Bronchial epithelial cell (primary cell): ENCODE measurements around the gene PPP2R5E. TPM values are rescaled to one million over a fixed set of nuclear protein-coding genes. Genes with fewer than 3 reads are reported as not detected.

Experiments used
- DNase-seq: peaks from one replicate; pipeline ENCODE4 v3.0.0-alpha.2; 2010; ENCODE audit warnings: low read depth
- FAIRE-seq: peaks from 2 replicates; lab custom pipeline; 2011; peaks lifted over from hg19 to GRCh38; lab: Jason Lieb, UNC
- H3K27me3 ChIP-seq: 2 replicates; pipeline ENCODE4 v1.5.1; 2011; ENCODE audit warnings: low read length; ENCODE audit not compliant: control insufficient read depth, insufficient read depth
- H3K36me3 ChIP-seq: 2 replicates; pipeline ENCODE4 v1.5.1; 2011; ENCODE audit warnings: low read length; ENCODE audit not compliant: control insufficient read depth, insufficient read depth
- H3K4me3 ChIP-seq: 2 replicates; pipeline ENCODE4 v1.5.1; 2011; ENCODE audit warnings: mild to moderate bottlenecking, low read depth, low read length, control low read depth
- total RNA-seq: library from RNA; depleted of rRNA; stranded (reverse); fragments of >200 nt; gene quantifications from 2 replicates; pipeline ENCODE4 v1.2.1, GENCODE V29; 2014
- TF ChIP-seq, protein P1 (sequence below): IDR thresholded peaks from 2 replicates; pipeline ENCODE4 v1.5.1; 2011; ENCODE audit warnings: mild to moderate bottlenecking, moderate library complexity, low read length, control low read depth, inconsistent platforms; ENCODE audit not compliant: insufficient read depth, severe bottlenecking

PPP2R5E gene
- total RNA-seq, 1 donor from 2014 or later = 11.6 TPM

DNA sequence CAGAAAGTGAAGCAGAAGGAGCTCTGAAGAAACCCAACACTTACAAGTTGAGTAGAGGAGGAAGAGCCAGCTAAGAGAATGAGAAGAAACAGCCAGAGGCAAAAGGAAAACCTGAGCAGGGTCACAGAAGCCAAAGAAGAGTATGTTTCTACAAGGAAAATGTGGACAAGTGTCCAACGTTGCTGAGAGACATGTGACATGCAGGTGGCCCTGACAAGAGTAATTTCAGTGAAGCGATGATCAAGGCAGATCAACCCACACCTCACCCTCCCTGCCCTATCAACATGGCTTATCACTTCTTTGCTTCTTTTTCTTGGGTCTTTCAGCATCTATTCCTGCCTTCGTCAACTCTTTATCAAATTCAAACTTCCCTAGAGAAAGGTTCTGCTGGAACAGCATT is 68.3 kb downstream of the PPP2R5E start:
- DNase-seq = no peak
- TF ChIP-seq, protein P1, sequence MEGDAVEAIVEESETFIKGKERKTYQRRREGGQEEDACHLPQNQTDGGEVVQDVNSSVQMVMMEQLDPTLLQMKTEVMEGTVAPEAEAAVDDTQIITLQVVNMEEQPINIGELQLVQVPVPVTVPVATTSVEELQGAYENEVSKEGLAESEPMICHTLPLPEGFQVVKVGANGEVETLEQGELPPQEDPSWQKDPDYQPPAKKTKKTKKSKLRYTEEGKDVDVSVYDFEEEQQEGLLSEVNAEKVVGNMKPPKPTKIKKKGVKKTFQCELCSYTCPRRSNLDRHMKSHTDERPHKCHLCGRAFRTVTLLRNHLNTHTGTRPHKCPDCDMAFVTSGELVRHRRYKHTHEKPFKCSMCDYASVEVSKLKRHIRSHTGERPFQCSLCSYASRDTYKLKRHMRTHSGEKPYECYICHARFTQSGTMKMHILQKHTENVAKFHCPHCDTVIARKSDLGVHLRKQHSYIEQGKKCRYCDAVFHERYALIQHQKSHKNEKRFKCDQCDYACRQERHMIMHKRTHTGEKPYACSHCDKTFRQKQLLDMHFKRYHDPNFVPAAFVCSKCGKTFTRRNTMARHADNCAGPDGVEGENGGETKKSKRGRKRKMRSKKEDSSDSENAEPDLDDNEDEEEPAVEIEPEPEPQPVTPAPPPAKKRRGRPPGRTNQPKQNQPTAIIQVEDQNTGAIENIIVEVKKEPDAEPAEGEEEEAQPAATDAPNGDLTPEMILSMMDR = no peak
- no peaks in the 10 kb centered on the region for H3K36me3 ChIP-seq
- FAIRE-seq = peak; percentile 7
- no peaks in the 10 kb centered on the region for H3K27me3 ChIP-seq
- H3K4me3 ChIP-seq = no peak overlapping the region

DNA sequence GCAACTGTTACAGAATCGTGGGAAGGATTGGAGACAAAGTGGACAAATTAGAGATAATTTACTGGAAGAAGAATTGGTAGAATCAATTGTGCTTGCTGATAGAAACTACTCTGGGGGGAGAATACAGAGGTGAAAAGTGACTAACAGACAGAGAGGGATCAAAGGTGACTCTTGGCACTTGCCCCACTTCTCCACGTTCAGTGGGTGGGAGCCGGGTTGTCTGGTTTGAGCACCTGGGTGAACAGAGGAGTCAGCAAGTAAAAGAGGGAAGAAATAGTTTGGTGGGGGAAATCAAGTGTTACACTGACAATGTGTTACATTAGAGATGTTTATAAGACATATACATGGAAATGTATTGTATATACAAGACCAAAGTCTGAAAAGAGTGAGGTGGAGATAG is 69.1 kb downstream of the PPP2R5E start:
- no peak for DNase-seq
- FAIRE-seq = no peak
- TF ChIP-seq, protein P1 = no peak
- Histone ChIP-seq H3K27me3 (no peaks in the 10 kb centered on the region), H3K4me3 (no peak overlapping the region), H3K36me3 (no peaks in the 10 kb centered on the region)

DNA sequence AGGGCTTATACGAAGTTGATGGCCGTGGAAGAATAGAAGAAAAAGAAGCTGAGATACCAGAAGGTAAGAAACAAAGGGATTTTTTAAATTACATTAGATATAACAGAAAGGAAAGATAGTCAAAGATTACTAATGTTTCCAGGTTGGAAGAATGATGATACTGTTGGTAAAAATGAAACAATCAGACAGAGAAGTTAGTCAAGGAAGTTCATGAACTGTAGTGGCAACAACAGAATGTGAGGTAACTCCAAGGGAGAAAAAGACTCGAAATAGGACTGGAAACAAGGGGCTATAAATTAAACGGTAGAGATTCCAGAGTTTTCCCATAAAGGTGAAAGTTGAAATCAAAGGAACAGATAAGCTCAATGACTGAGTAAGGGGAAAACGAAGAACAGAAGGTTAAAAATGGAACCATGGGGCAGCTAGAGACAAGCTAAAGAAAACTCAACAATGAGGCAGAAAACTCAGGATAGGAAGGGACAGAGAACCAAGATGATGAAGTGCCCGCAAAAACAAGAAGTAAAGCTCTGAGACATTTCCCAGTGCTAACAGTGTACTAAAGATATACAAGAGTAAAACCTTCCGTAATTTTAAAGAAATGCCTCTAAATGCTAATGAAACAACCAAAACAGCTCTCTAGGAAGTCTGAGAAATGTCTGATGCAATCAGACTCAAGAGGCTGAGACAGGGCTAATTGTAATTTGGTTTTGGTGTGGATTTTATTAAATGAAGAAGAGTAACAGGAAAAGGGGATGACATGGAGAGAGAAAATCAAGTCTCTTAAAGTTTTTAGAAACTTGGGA is 70.0 kb downstream of the PPP2R5E start:
- FAIRE-seq = no peak
- Histone ChIP-seq H3K27me3 (no peaks in the 10 kb centered on the region), H3K36me3 (no peaks in the 10 kb centered on the region), H3K4me3 (no peak overlapping the region)
- no peak for DNase-seq
- TF ChIP-seq, protein P1 = no peak

DNA sequence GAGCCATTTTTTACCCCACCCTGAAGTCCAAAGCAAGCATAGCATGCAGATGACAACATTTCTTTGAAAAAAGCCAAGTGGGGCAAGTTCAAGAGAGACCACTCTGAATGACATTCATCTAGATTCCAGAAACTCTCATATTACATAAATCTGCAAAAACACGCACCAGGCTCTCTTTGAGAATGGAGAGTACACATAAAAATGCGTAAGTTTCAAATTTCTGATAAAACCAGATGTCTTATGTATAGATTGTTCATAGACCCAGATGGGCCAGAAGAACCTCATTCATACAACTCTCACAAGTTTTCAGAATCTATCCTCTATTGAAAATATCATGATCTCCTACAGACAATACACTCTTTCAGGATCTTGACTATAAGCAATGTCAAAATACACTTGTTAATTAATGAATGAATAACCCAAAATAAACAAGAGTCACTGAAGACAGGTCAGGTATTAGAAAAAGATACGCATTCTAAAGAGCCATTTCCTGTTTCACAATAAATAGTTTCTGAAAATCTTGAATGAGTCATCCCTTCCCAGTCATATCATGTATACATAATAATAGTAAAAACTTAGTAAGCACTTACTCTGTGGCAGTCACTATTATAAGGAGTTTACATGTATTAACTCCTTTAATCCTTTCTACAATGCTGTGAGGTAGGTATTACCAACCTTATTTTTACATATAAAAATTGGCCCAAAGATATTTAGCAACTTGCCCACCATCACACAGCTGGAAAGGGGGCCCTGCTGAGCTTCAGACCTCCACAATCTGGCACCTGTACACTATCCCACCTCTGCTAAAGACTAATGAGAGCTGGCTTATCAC is 72.0 kb downstream of the PPP2R5E start:
- FAIRE-seq (no peak), DNase-seq (peak; percentile 97)
- no peaks in the 10 kb centered on the region for H3K27me3 ChIP-seq
- TF ChIP-seq, protein P1 = no peak
- no peaks in the 10 kb centered on the region for H3K36me3 ChIP-seq
- no peak overlapping the region for H3K4me3 ChIP-seq

DNA sequence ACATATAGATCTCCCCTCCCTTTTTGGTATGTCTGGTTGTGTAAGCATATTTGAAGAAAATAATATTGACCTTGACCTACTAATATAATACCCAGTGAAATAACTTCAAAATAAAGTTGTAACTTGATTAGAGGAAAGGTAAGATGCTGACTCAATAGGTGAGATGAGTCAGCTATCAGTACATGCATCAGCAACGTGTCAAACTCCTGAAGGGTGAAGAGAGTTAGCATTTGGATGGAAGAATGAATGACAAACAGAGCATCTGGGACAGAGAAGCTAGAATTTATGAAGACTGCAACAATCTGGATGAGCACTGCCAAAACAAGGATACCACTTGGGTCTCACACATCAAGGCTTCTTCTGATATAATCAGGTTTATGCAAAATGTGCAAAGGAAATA is 74.9 kb downstream of the PPP2R5E start:
- DNase-seq = peak; percentile 86
- TF ChIP-seq, protein P1 = no peak
- no peak for FAIRE-seq
- peaks cover 1% of the 10 kb centered on the region for H3K36me3 ChIP-seq
- H3K27me3 ChIP-seq = no peaks in the 10 kb centered on the region
- H3K4me3 ChIP-seq = no peak overlapping the region
